OCI-LY3 (cell line): ENCODE results near the gene CYGB.

Experiments
- CTCF ChIP-seq: fragments of 200-600, 300-600 bp; sonication (generic); IDR thresholded peaks from 2 replicates; pipeline ENCODE4 v1.5.1; 2014; ENCODE audit warnings: antibody characterized with exemption, low read length, low read depth
- EZH2phosphoT487 ChIP-seq: fragments of 200-600 bp; shearing (Covaris generic); IDR thresholded peaks from 2 replicates; pipeline ENCODE4 v1.6.1; 2018; ENCODE audit warnings: antibody characterized with exemption, mixed run types, low read depth

- no peak for TF ChIP-seq CTCF
- TF ChIP-seq EZH2phosphoT487, result no peak
Measured at GRCh38 chr17:76585649-76586593, 48.4 kb upstream of the CYGB start, which contains the start of gene ST6GALNAC2.
